Nephron progenitor cell (in vitro differentiated cells): ENCODE data around the gene CEP112.
"Not testable (repeated sequence)": the region's sequence is repeated elsewhere in the genome, so short reads cannot be mapped to it uniquely, and the experiment has no call there.

Source experiments
- DNase-seq: peaks from one replicate; pipeline ENCODE4 v3.0.0; 2021
- H3K27ac Mint-ChIP-seq: 2 replicates; pipeline ENCODE4 v1.8.0; 2021; ENCODE audit warnings: mild to moderate bottlenecking, moderate library complexity, mixed read lengths
- H3K27me3 Mint-ChIP-seq: 2 replicates; pipeline ENCODE4 v1.8.0; 2021; ENCODE audit warnings: mild to moderate bottlenecking, low read depth, mixed read lengths; ENCODE audit not compliant: poor library complexity
- H3K36me3 Mint-ChIP-seq: 2 replicates; pipeline ENCODE4 v1.8.0; 2021; ENCODE audit warnings: low read depth, mixed read lengths
- H3K4me1 Mint-ChIP-seq: 2 replicates; pipeline ENCODE4 v1.8.0; 2021; ENCODE audit warnings: mixed read lengths
- H3K4me3 Mint-ChIP-seq: 2 replicates; pipeline ENCODE4 v1.8.0; 2021; ENCODE audit warnings: mild to moderate bottlenecking, moderate library complexity, mixed read lengths
- H3K9me3 Mint-ChIP-seq: 2 replicates; pipeline ENCODE4 v1.8.0; 2021; ENCODE audit warnings: mild to moderate bottlenecking, moderate library complexity, mixed read lengths
- CTCF ChIP-seq: fragments of 200-600 bp; sonication (generic); IDR thresholded peaks from 2 replicates; pipeline ENCODE4 v1.5.0; 2021; ENCODE audit warnings: antibody characterized with exemption

The CEP112 gene

GRCh38 chr17:65850486-65850885, 341.4 kb downstream of the CEP112 start:
- no peak for DNase-seq
- H3K9me3 Mint-ChIP-seq = peaks cover 5% of the 10 kb centered on the region
- peaks cover 35% of the 10 kb centered on the region for H3K36me3 Mint-ChIP-seq
- no peak overlapping the region for H3K27ac Mint-ChIP-seq
- no peaks in the 10 kb centered on the region for H3K4me1 Mint-ChIP-seq
- TF ChIP-seq CTCF = no peak
- no peaks in the 10 kb centered on the region for H3K27me3 Mint-ChIP-seq
- H3K4me3 Mint-ChIP-seq = no peak overlapping the region

- Mint-ChIP-seq H3K4me3 (no peak overlapping the region), H3K9me3 (peaks cover 5% of the 10 kb centered on the region), H3K36me3 (peaks cover 48% of the 10 kb centered on the region), H3K27me3 (no peaks in the 10 kb centered on the region), H3K4me1 (no peaks in the 10 kb centered on the region), H3K27ac (peak overlapping the region; percentile 11)
- DNase-seq = no peak
- no peak for TF ChIP-seq CTCF
These were observed 343.2 kb downstream of the CEP112 start for GRCh38 chr17:65848751-65849150.

- H3K27me3 Mint-ChIP-seq = no peaks in the 10 kb centered on the region
- no peak overlapping the region for H3K27ac Mint-ChIP-seq
- H3K9me3 Mint-ChIP-seq = peaks cover 48% of the 10 kb centered on the region
- DNase-seq = no peak
- H3K4me1 Mint-ChIP-seq = no peaks in the 10 kb centered on the region
- peaks cover 63% of the 10 kb centered on the region for H3K36me3 Mint-ChIP-seq
- TF ChIP-seq CTCF = no peak
- no peak overlapping the region for H3K4me3 Mint-ChIP-seq
These were observed 350.8 kb downstream of the CEP112 start for GRCh38 chr17:65841089-65841488.

- peaks cover 79% of the 10 kb centered on the region for H3K9me3 Mint-ChIP-seq
- not testable (repeated sequence) for H3K27me3 Mint-ChIP-seq, H3K27ac Mint-ChIP-seq, DNase-seq, H3K4me3 Mint-ChIP-seq, H3K4me1 Mint-ChIP-seq
- H3K36me3 Mint-ChIP-seq = peaks cover 79% of the 10 kb centered on the region
These were observed 354.7 kb downstream of the CEP112 start for GRCh38 chr17:65837232-65837631.

GRCh38 chr17:65833214-65833613, 358.7 kb downstream of the CEP112 start:
- Mint-ChIP-seq H3K36me3 (peaks cover 73% of the 10 kb centered on the region), H3K4me3 (no peak overlapping the region), H3K27ac (no peak overlapping the region), H3K9me3 (peaks cover 81% of the 10 kb centered on the region), H3K4me1 (no peaks in the 10 kb centered on the region), H3K27me3 (peaks cover 3% of the 10 kb centered on the region)
- no peak for DNase-seq
- no peak for TF ChIP-seq CTCF

GRCh38 chr17:65830356-65830755, 361.6 kb downstream of the CEP112 start:
- no peak overlapping the region for H3K27ac Mint-ChIP-seq
- peaks cover 64% of the 10 kb centered on the region for H3K36me3 Mint-ChIP-seq
- H3K9me3 Mint-ChIP-seq = peaks cover 60% of the 10 kb centered on the region
- no peak for DNase-seq
- H3K4me3 Mint-ChIP-seq = no peak overlapping the region
- H3K4me1 Mint-ChIP-seq = no peaks in the 10 kb centered on the region
- no peak for TF ChIP-seq CTCF
- H3K27me3 Mint-ChIP-seq = peaks cover 3% of the 10 kb centered on the region

GRCh38 chr17:65826577-65826976, 365.4 kb downstream of the CEP112 start:
- not testable (repeated sequence) for DNase-seq, H3K4me1 Mint-ChIP-seq, H3K27me3 Mint-ChIP-seq

More at GRCh38 chr17:65826577-65826976, 365.4 kb downstream of the CEP112 start:
- H3K4me3 Mint-ChIP-seq, H3K27ac Mint-ChIP-seq: not testable (repeated sequence)
- peaks cover 27% of the 10 kb centered on the region for H3K9me3 Mint-ChIP-seq
- H3K36me3 Mint-ChIP-seq = peaks cover 41% of the 10 kb centered on the region
